H1 (cell line): ENCODE results near the gene ULK1. TPM values are rescaled to one million over a fixed set of nuclear protein-coding genes. Genes with fewer than 3 reads are reported as not detected.

ENCODE experiments used
- CTCF ChIA-PET: fragments of 300-600 bp; sonication (Branson Sonifier 250); formaldehyde crosslinking; loops from one replicate; lab custom pipeline; 2021; ENCODE audit not compliant: partially characterized antibody; lab: Charles Lee
- POLR2A ChIA-PET: fragments of 300-600 bp; sonication (Branson Sonifier 250); formaldehyde crosslinking; loops from one replicate; lab custom pipeline; 2021; ENCODE audit warnings: inconsistent platforms; ENCODE audit not compliant: partially characterized antibody; lab: Charles Lee
- DNase-seq, 2 experiments: peaks; one replicate each; pipeline versions ENCODE4 v3.0.0 to v3.0.0-alpha.2; 2010 to 2022; ENCODE audit warnings: low spot score in 2 of 2, low read depth in 1 of 2, mixed read lengths in 1 of 2
- FAIRE-seq: peaks from 2 replicates; lab custom pipeline; 2011; peaks lifted over from hg19 to GRCh38; lab: Jason Lieb, UNC
- H2AFZ ChIP-seq: 2 replicates; pipeline ENCODE4 v1.8.1; 2012; ENCODE audit warnings: low read length, inconsistent platforms
- H2AK5ac ChIP-seq: 2 replicates; pipeline ENCODE4 v1.6.1; 2013; ENCODE audit warnings: low read depth, low read length
- H2BK120ac ChIP-seq: replicated peaks from 2 replicates; pipeline ENCODE3; 2013; ENCODE audit warnings: low read depth, low read length, inconsistent platforms
- H2BK12ac ChIP-seq: 2 replicates; pipeline ENCODE4 v1.6.1; 2013; ENCODE audit warnings: low read depth, low read length
- H2BK15ac ChIP-seq: 2 replicates; pipeline ENCODE4 v1.6.1; 2013; ENCODE audit warnings: low read length
- H2BK20ac ChIP-seq: 2 replicates; pipeline ENCODE4 v1.6.1; 2013; ENCODE audit warnings: low read length
- H2BK5ac ChIP-seq: 2 replicates; pipeline ENCODE4 v1.6.1; 2013; ENCODE audit warnings: low read depth, low read length
- H3K14ac ChIP-seq: 2 replicates; pipeline ENCODE4 v1.6.1; 2013; ENCODE audit warnings: inconsistent platforms; ENCODE audit not compliant: insufficient read length
- H3K18ac ChIP-seq: 2 replicates; pipeline ENCODE4 v1.6.1; 2013; ENCODE audit warnings: low read length; ENCODE audit errors: extremely low read depth
- H3K23ac ChIP-seq: 2 replicates; pipeline ENCODE4 v1.6.1; 2013; ENCODE audit warnings: inconsistent platforms; ENCODE audit not compliant: insufficient read length
- H3K23me2 ChIP-seq: 2 replicates; pipeline ENCODE4 v1.6.1; 2013; ENCODE audit warnings: low read depth, low read length
- H3K27ac ChIP-seq: 2 replicates; pipeline ENCODE4 v1.6.1; 2011; ENCODE audit warnings: low read depth, low read length, inconsistent platforms
- H3K27me3 ChIP-seq, 4 experiments: replicated peaks in 1 of 4; 1 replicate in 1 of 4; 2 replicates in 3 of 4; pipeline versions ENCODE4 v1.6.1 to v1.8.1; 2011 to 2013; ENCODE audit warnings: low read length in 3 of 4, mild to moderate bottlenecking in 3 of 4, inconsistent platforms in 2 of 4, mixed read lengths in 2 of 4, moderate library complexity in 1 of 4; ENCODE audit not compliant: control insufficient read depth in 3 of 4, insufficient read depth in 3 of 4; ENCODE audit errors: extremely low read depth in 1 of 4
- H3K36me3 ChIP-seq, 4 experiments: 2 replicates each; pipeline versions ENCODE4 v1.6.1 to v1.8.1; 2011 to 2013; ENCODE audit warnings: mild to moderate bottlenecking in 4 of 4, low read length in 3 of 4, moderate library complexity in 2 of 4, control low read depth in 1 of 4, inconsistent platforms in 1 of 4; ENCODE audit not compliant: insufficient read depth in 4 of 4, control insufficient read depth in 2 of 4
- H3K4ac ChIP-seq: replicated peaks from 2 replicates; pipeline ENCODE3; 2013; ENCODE audit warnings: low read length, low read depth, mixed read lengths, inconsistent platforms; ENCODE audit not compliant: insufficient read length
- H3K4me1 ChIP-seq, 4 experiments: replicated peaks in 1 of 4; 1 replicate in 1 of 4; 2 replicates in 3 of 4; pipeline versions ENCODE4 v1.6.1 to v1.8.1; 2011 to 2013; ENCODE audit warnings: low read length in 3 of 4, inconsistent platforms in 2 of 4, mixed read lengths in 1 of 4; ENCODE audit not compliant: insufficient read depth in 4 of 4, control insufficient read depth in 3 of 4
- H3K4me2 ChIP-seq, 2 experiments: 2 replicates each; pipeline versions ENCODE4 v1.6.1 to v1.8.1; 2011 to 2013; ENCODE audit warnings: low read depth in 2 of 2, low read length in 2 of 2, control low read depth in 1 of 2, inconsistent platforms in 1 of 2, mild to moderate bottlenecking in 1 of 2; ENCODE audit not compliant: insufficient read depth in 1 of 2
- H3K4me3 ChIP-seq, 4 experiments: fragments of 200-600, 300-600 bp in 1 of 4; sonication (generic), shearing (Covaris generic), sonication (Bioruptor Twin) in 1 of 4; 2 replicates each; pipeline versions ENCODE4 v1.5.1 to v1.8.1; 2011 to 2016; ENCODE audit warnings: low read length in 4 of 4, low read depth in 3 of 4, control low read depth in 2 of 4, inconsistent platforms in 2 of 4, mild to moderate bottlenecking in 2 of 4, mixed read lengths in 1 of 4, moderate library complexity in 1 of 4; ENCODE audit not compliant: insufficient read depth in 2 of 4; ENCODE audit errors: extremely low read depth in 1 of 4
- H3K56ac ChIP-seq: replicated peaks from 2 replicates; pipeline ENCODE3; 2013; ENCODE audit warnings: low read depth, mild to moderate bottlenecking, mixed read lengths, low read length, inconsistent platforms; ENCODE audit not compliant: insufficient read length
- H3K79me1 ChIP-seq: 2 replicates; pipeline ENCODE4 v1.6.1; 2013; ENCODE audit warnings: low read depth, low read length, control low read depth
- H3K79me2 ChIP-seq, 2 experiments: 2 replicates each; pipeline versions ENCODE4 v1.6.1 to v1.8.1; 2012 to 2013; ENCODE audit warnings: low read length in 2 of 2, mild to moderate bottlenecking in 2 of 2, inconsistent platforms in 1 of 2; ENCODE audit not compliant: insufficient read depth in 2 of 2, control insufficient read depth in 1 of 2
- H3K9ac ChIP-seq, 4 experiments: replicated peaks in 1 of 4; 1 replicate in 1 of 4; 2 replicates in 3 of 4; pipeline versions ENCODE4 v1.6.1 to v1.8.1; 2011 to 2013; ENCODE audit warnings: low read depth in 3 of 4, low read length in 3 of 4, control low read depth in 2 of 4, mild to moderate bottlenecking in 2 of 4, moderate library complexity in 2 of 4, inconsistent platforms in 1 of 4; ENCODE audit errors: extremely low read depth in 1 of 4
- H3K9me3 ChIP-seq, 2 experiments: 2 replicates each; pipeline versions ENCODE4 v1.6.1 to v1.8.1; 2012 to 2013; ENCODE audit warnings: mild to moderate bottlenecking in 2 of 2, moderate library complexity in 2 of 2, control low read depth in 1 of 2, inconsistent platforms in 1 of 2, low read depth in 1 of 2, low read length in 1 of 2, mixed read lengths in 1 of 2; ENCODE audit not compliant: insufficient read depth in 2 of 2
- H4K20me1 ChIP-seq, 2 experiments: replicated peaks in 1 of 2; 2 replicates each; pipeline versions ENCODE3 to v1.8.1; 2011 to 2013; ENCODE audit warnings: inconsistent platforms in 2 of 2, low read length in 2 of 2, mild to moderate bottlenecking in 1 of 2; ENCODE audit not compliant: insufficient read depth in 2 of 2, control insufficient read depth in 1 of 2
- H4K5ac ChIP-seq: 2 replicates; pipeline ENCODE4 v1.6.1; 2013; ENCODE audit warnings: low read length, low read depth, mixed read lengths, inconsistent platforms; ENCODE audit not compliant: insufficient read length
- H4K8ac ChIP-seq: 2 replicates; pipeline ENCODE4 v1.8.0; 2013; ENCODE audit warnings: mild to moderate bottlenecking, moderate library complexity, low read length, inconsistent platforms; ENCODE audit not compliant: insufficient read depth; ENCODE audit errors: extremely low read depth
- H4K91ac ChIP-seq: replicated peaks from 2 replicates; pipeline ENCODE3; 2013; ENCODE audit warnings: low read length, mixed read lengths, inconsistent platforms; ENCODE audit not compliant: insufficient read length
- ASH2L ChIP-seq: fragments of 200-600, 300-600 bp; sonication (generic); IDR thresholded peaks from one replicate; pipeline ENCODE4 v1.7.1; 2017; ENCODE audit warnings: low read length
- ATF3 ChIP-seq: IDR thresholded peaks from 2 replicates; pipeline ENCODE4 v1.6.1; 2011; ENCODE audit warnings: low read depth, mild to moderate bottlenecking, low read length; ENCODE audit not compliant: insufficient read depth
- GTF2F1 ChIP-seq: IDR thresholded peaks from 2 replicates; pipeline ENCODE4 v1.6.1; 2012; ENCODE audit warnings: low read depth, low read length, improper control_type of control experiment, borderline replicate concordance
- KDM1A ChIP-seq: fragments of 200-600, 300-600 bp; sonication (generic); IDR thresholded peaks from 2 replicates; pipeline ENCODE4 v1.7.1; 2016; ENCODE audit warnings: mild to moderate bottlenecking, low read length, borderline replicate concordance
- MAX ChIP-seq: IDR thresholded peaks from 2 replicates; pipeline ENCODE4 v1.6.1; 2012; ENCODE audit warnings: inconsistent platforms
- NANOG ChIP-seq: IDR thresholded peaks from 2 replicates; pipeline ENCODE4 v1.6.1; 2011; ENCODE audit warnings: low read length, low read depth, mild to moderate bottlenecking, inconsistent platforms; ENCODE audit not compliant: insufficient read depth, poor library complexity, severe bottlenecking
- NRF1 ChIP-seq: IDR thresholded peaks from 2 replicates; pipeline ENCODE4 v1.6.1; 2011; ENCODE audit warnings: mild to moderate bottlenecking, low read depth, low read length, improper control_type of control experiment
- RXRA ChIP-seq: IDR thresholded peaks from 2 replicates; pipeline ENCODE4 v1.6.1; 2011; ENCODE audit warnings: low read depth, mild to moderate bottlenecking, low read length, moderate library complexity; ENCODE audit not compliant: insufficient read depth
- SIN3A ChIP-seq, 2 experiments: IDR thresholded peaks in 1 of 2; conservative IDR thresholded peaks in 1 of 2; 2 replicates each; pipeline ENCODE4 v1.6.1; 2011 to 2012; ENCODE audit warnings: low read length in 2 of 2, improper control_type of control experiment in 1 of 2, low read depth in 1 of 2, mild to moderate bottlenecking in 1 of 2
- SRF ChIP-seq: IDR thresholded peaks from 2 replicates; pipeline ENCODE4 v1.6.1; 2011; ENCODE audit warnings: mild to moderate bottlenecking, low read depth, low read length, moderate library complexity
- WGBS, 2 experiments: shearing (Covaris generic) in 1 of 2; methylation state at CpG; one replicate each; pipeline versions ENCODE4 v1.1.6 to v1.1.7; 2013 to 2015; ENCODE audit warnings: low lambda C conversion rate in 2 of 2, mixed read lengths in 2 of 2, inconsistent platforms in 1 of 2, low coverage in 1 of 2, missing lambda C conversion rate in 1 of 2; ENCODE audit not compliant: insufficient replicate concordance in 2 of 2, insufficient coverage in 1 of 2, insufficient read length in 1 of 2; ENCODE audit errors: extremely low coverage in 1 of 2, missing lambda C conversion rate in 1 of 2; 5-methylcytosine and 5-hydroxymethylcytosine counted together
- polyA plus RNA-seq, 7 experiments: library from polyadenylated mRNA; depleted of rRNA in 3 of 7; stranded (reverse) in 5 of 7; unstranded in 2 of 7; fragments of >200 nt in 5 of 7; fragments of 200-250 nt in 2 of 7; gene quantifications; 1 replicate in 5 of 7; 2 replicates in 1 of 7; 4 replicates in 1 of 7; pipeline versions ENCODE4 v1.2.1 to v1.2.3, GENCODE V29; 2011 to 2013; ENCODE audit warnings: missing spikeins in 2 of 7, mixed read lengths in 2 of 7
- total RNA-seq: library from RNA; stranded (reverse); fragmentation: NEBNext Ultra II Directional; extraction: Animal tissue kit (Norgen Biotek cat#: 25700); gene quantifications from 2 replicates; pipeline ENCODE4 v1.2.1, GENCODE V29; 2021

ULK1 gene
- total and polyA plus RNA-seq, 2 of the 8 experiments (the other 6 are each of a cell fraction or from before 2014, with no cell fraction given): 13.0 to 44.1 TPM

GRCh38 chr12:131920902-131921840 is 26.7 kb downstream of the ULK1 start:
- Histone ChIP-seq H2BK12ac (no peak overlapping the region), H4K8ac (no peak overlapping the region), H3K36me3 (peaks cover 4 to 32% (median 14%) of the 10 kb centered on the region in 4 experiments; a peak in 6 of 8 replicates), H3K4me1 (no peaks in the 10 kb centered on the region), H3K79me1 (no peaks in the 10 kb centered on the region), H3K4me2 (no peak overlapping the region), H3K4ac (no peak overlapping the region), H3K23me2 (peaks cover 4% of the 10 kb centered on the region; the same call in 1 of the 2 replicates), H3K9me3 (no peaks in the 10 kb centered on the region), H3K14ac (no peak overlapping the region), H4K91ac (no peak overlapping the region), H4K5ac (no peak overlapping the region), H2BK120ac (no peak overlapping the region), H3K79me2 (no peaks in the 10 kb centered on the region), H3K27me3 (no peaks in the 10 kb centered on the region), H3K27ac (no peak overlapping the region), H3K9ac (no peak overlapping the region), H3K18ac (no peak overlapping the region), H2AFZ (no peak overlapping the region), H3K23ac (no peak overlapping the region), H2BK20ac (no peak overlapping the region), H2AK5ac (no peak overlapping the region), H4K20me1 (peaks cover 0 to 11% of the 10 kb centered on the region in 2 experiments), H3K4me3 (no peak overlapping the region), H2BK5ac (no peak overlapping the region), H2BK15ac (no peak overlapping the region), H3K56ac (no peak overlapping the region)
- DNase-seq (no peak), FAIRE-seq (no peak)
- 91% methylated on average over 35 of the region's 35 CpGs; no CpG with 5 or more reads in 1 of the 2 experiments for WGBS, 2 experiments
- POLR2A ChIA-PET: interaction anchor here (1.0 to 4.8 kb wide), 4 partner anchors 7 to 22 kb away, joined by 3 to 33 read pairs (median 16); partner anchors contain the start of gene PUS1
- CTCF ChIA-PET: interaction anchor here (0.7 to 1.2 kb wide), 3 partner anchors 15 to 789 kb away, joined by 3 to 4 read pairs (median 3); no protein-coding TSS in a partner anchor
- no peak for TF ChIP-seq NANOG
- TF ChIP-seq ASH2L: no peak
- no peak for TF ChIP-seq NRF1
- TF ChIP-seq KDM1A: no peak
- TF ChIP-seq ATF3: no peak
- TF ChIP-seq SRF: no peak
- no peak for TF ChIP-seq MAX
- no peak for TF ChIP-seq RXRA
- no peak for TF ChIP-seq SIN3A (conservative IDR thresholded peaks at IDR 0.05 in 1 of 2, IDR thresholded peaks at IDR 0.05 in 1 of 2; ENCODE audit: low read depth in 1 of 2, low read length in 2 of 2)
- TF ChIP-seq GTF2F1: no peak
